ENCODE results near the gene VAV2.
"Not testable (repeated sequence)": the region's sequence is repeated elsewhere in the genome, so short reads cannot be mapped to it uniquely, and the experiment has no call there.

- TF ChIP-seq ATF3 (IDR thresholded peaks at IDR 0.05); ZBTB33 (IDR thresholded peaks at IDR 0.05); CTCF (IDR thresholded peaks at IDR 0.05; ENCODE audit: low read depth, low read length, missing input control); GABPA (IDR thresholded peaks at IDR 0.05 in 1 of 2, conservative IDR thresholded peaks at IDR 0.05 in 1 of 2); REST (IDR thresholded peaks at IDR 0.05); RAD21 (IDR thresholded peaks at IDR 0.05); TAF1 (conservative IDR thresholded peaks at IDR 0.05); MAX (IDR thresholded peaks at IDR 0.05); SP1 (IDR thresholded peaks at IDR 0.05); HNF4G (IDR thresholded peaks at IDR 0.05); YY1 (IDR thresholded peaks at IDR 0.05); EGR1 (IDR thresholded peaks at IDR 0.05; ENCODE audit: low read depth in 2 of 2); HNF4A (conservative IDR thresholded peaks at IDR 0.05); FOXA1 (IDR thresholded peaks at IDR 0.05): not testable (repeated sequence)
Observed at GRCh38 chr9:133923608-133924007, 68.5 kb downstream of the VAV2 start.
